HG03066 (cell line): Measurements from ENCODE around the gene CCN6.
A peak's percentile ranks its signal among the peaks of the same experiment; 100 is the strongest.
"Not testable (repeated sequence)": the region's sequence is repeated elsewhere in the genome, so short reads cannot be mapped to it uniquely, and the experiment has no call there.

Experiments
- ATAC-seq: cut with Tn5 transposase; IDR thresholded peaks from one replicate; pipeline ENCODE4 v1.9.1; 2021; ENCODE audit warnings: low read depth; ENCODE audit not compliant: unreplicated experiment

The CCN6 gene

GRCh38 chr6:112049026-112049799 is 4.7 kb upstream of the CCN6 start:
- no peak for ATAC-seq

- no peak for ATAC-seq
Observed at GRCh38 chr6:112049996-112050395, 3.9 kb upstream of the CCN6 start.

GRCh38 chr6:112050429-112050828 is 3.5 kb upstream of the CCN6 start:
- ATAC-seq, result no peak

GRCh38 chr6:112051251-112051740 is 2.6 kb upstream of the CCN6 start:
- not testable (repeated sequence) for ATAC-seq

GRCh38 chr6:112054555-112055190 is 769 bp downstream of the CCN6 start:
- ATAC-seq, result no peak

- no peak for ATAC-seq
Observed at GRCh38 chr6:112058243-112059032, 4.5 kb downstream of the CCN6 start.

- ATAC-seq, result no peak
Observed at GRCh38 chr6:112061605-112062004, 7.7 kb downstream of the CCN6 start.

- no peak for ATAC-seq
Observed at GRCh38 chr6:112062966-112063365, 9.1 kb downstream of the CCN6 start.

GRCh38 chr6:112065426-112065986 is 11.6 kb downstream of the CCN6 start:
- no peak for ATAC-seq

- ATAC-seq, result no peak
Observed at GRCh38 chr6:112066606-112067005, 12.7 kb downstream of the CCN6 start.

- ATAC-seq, result no peak
Observed at GRCh38 chr6:112081569-112081968, 27.7 kb downstream of the CCN6 start.

- no peak for ATAC-seq
Observed at GRCh38 chr6:112085286-112086065, 31.6 kb downstream of the CCN6 start.

- ATAC-seq, result peak; percentile 34
Observed at GRCh38 chr6:112086744-112087135, 32.8 kb downstream of the CCN6 start.

GRCh38 chr6:112087136-112087911 is 33.4 kb downstream of the CCN6 start, which contains the start of the genes FAM229B and TUBE1:
Gene FAM229B, plus strand, starts transcription at chr6:112087591. Its CDS starts 11,693 bp downstream, at chr6:112099284.
Gene TUBE1, minus strand, starts transcription at chr6:112087482. Its CDS starts 48 bp downstream, at chr6:112087434.
- ATAC-seq, result peak; percentile 95

- ATAC-seq, result no peak
Observed at GRCh38 chr6:112087916-112088315, 34.0 kb downstream of the CCN6 start.

- ATAC-seq, result no peak
Observed at GRCh38 chr6:112096901-112097300, 43.0 kb downstream of the CCN6 start.

GRCh38 chr6:112100561-112100960 is 46.7 kb downstream of the CCN6 start:
- ATAC-seq, result no peak

GRCh38 chr6:112106026-112106425 is 52.1 kb downstream of the CCN6 start:
- ATAC-seq, result not testable (repeated sequence)

- no peak for ATAC-seq
Observed at GRCh38 chr6:112106562-112106961, 52.7 kb downstream of the CCN6 start.
